Erythroblast (primary cell): Measurements from ENCODE around the gene ADGRD1.

ENCODE experiments used
- GATA1 ChIP-seq: IDR thresholded peaks from 2 replicates; pipeline ENCODE4 v1.6.1; 2011; ENCODE audit warnings: low read depth, mild to moderate bottlenecking, control low read depth, low read length, moderate library complexity
- POLR2A ChIP-seq: IDR thresholded peaks from 2 replicates; pipeline ENCODE4 v1.6.1; 2011; ENCODE audit warnings: mild to moderate bottlenecking, low read length

- TF ChIP-seq GATA1 (no peak), POLR2A (no peak)
Observed at GRCh38 chr12:131093604-131093955, 139.9 kb downstream of the ADGRD1 start.
